Ishikawa (cell line): ENCODE data around the gene CALD1.

Experiments
- CEBPB ChIP-seq: IDR thresholded peaks from 2 replicates; pipeline ENCODE4 v1.6.1; 2012
- CREB1 ChIP-seq: IDR thresholded peaks from 2 replicates; pipeline ENCODE4 v1.6.1; 2012; ENCODE audit warnings: low read depth
- EGR1 ChIP-seq: IDR thresholded peaks from 2 replicates; pipeline ENCODE4 v1.6.1; 2012
- EP300 ChIP-seq: IDR thresholded peaks from 2 replicates; pipeline ENCODE4 v1.6.1; 2012; ENCODE audit warnings: borderline replicate concordance
- FOXM1 ChIP-seq: IDR thresholded peaks from 2 replicates; pipeline ENCODE4 v1.6.1; 2012; ENCODE audit warnings: low read depth, borderline replicate concordance
- NFIC ChIP-seq: IDR thresholded peaks from 2 replicates; pipeline ENCODE4 v1.6.1; 2012
- RAD21 ChIP-seq: IDR thresholded peaks from 2 replicates; pipeline ENCODE4 v1.6.1; 2012; ENCODE audit warnings: low read depth
- REST ChIP-seq: IDR thresholded peaks from 2 replicates; pipeline ENCODE4 v1.6.1; 2012; ENCODE audit warnings: low read depth, mild to moderate bottlenecking
- TAF1 ChIP-seq: IDR thresholded peaks from 2 replicates; pipeline ENCODE4 v1.6.1; 2012; ENCODE audit warnings: low read depth, mild to moderate bottlenecking
- TCF12 ChIP-seq: IDR thresholded peaks from 2 replicates; pipeline ENCODE4 v1.6.1; 2012; ENCODE audit warnings: low read depth
- TEAD4 ChIP-seq: IDR thresholded peaks from 2 replicates; pipeline ENCODE4 v1.6.1; 2012
- USF1 ChIP-seq: IDR thresholded peaks from 2 replicates; pipeline ENCODE4 v1.6.1; 2012
- YY1 ChIP-seq: IDR thresholded peaks from 2 replicates; pipeline ENCODE4 v1.6.1; 2012; ENCODE audit warnings: low read depth
- ZBTB7A ChIP-seq: IDR thresholded peaks from 2 replicates; pipeline ENCODE4 v1.6.1; 2012; ENCODE audit warnings: low read depth
- TF ChIP-seq, protein P1 (sequence below): IDR thresholded peaks from 2 replicates; pipeline ENCODE4 v1.6.1; 2012

The CALD1 gene

GRCh38 chr7:134778941-134779740 lies at the start of gene CALD1:
Gene CALD1, plus strand, starts transcription at chr7:134779634. Its CDS starts 88,100 bp downstream, at chr7:134867734.
- TF ChIP-seq YY1 (peak; percentile 57), CEBPB (peak; percentile 50; the same call in 1 of the 2 replicates), TEAD4 (peak; percentile 96), REST (no peak), TAF1 (peak; percentile 66), EP300 (peak; percentile 92), FOXM1 (peak; percentile 89), CREB1 (0 out of 2 replicates have a peak, but pooled peaks have one; percentile 28), ZBTB7A (no peak), EGR1 (no peak), TCF12 (peak; percentile 84), NFIC (peak; percentile 81), RAD21 (no peak), USF1 (0 out of 2 replicates have a peak, but pooled peaks have one; percentile 8)
- TF ChIP-seq, protein P1, sequence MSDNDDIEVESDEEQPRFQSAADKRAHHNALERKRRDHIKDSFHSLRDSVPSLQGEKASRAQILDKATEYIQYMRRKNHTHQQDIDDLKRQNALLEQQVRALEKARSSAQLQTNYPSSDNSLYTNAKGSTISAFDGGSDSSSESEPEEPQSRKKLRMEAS, result peak; percentile 82

GRCh38 chr7:134729895-134730294 lies 49.5 kb upstream of the CALD1 start:
- TF ChIP-seq EP300 (no peak), EGR1 (no peak), TCF12 (no peak), NFIC (no peak), CEBPB (no peak), USF1 (no peak), ZBTB7A (no peak)

DNA sequence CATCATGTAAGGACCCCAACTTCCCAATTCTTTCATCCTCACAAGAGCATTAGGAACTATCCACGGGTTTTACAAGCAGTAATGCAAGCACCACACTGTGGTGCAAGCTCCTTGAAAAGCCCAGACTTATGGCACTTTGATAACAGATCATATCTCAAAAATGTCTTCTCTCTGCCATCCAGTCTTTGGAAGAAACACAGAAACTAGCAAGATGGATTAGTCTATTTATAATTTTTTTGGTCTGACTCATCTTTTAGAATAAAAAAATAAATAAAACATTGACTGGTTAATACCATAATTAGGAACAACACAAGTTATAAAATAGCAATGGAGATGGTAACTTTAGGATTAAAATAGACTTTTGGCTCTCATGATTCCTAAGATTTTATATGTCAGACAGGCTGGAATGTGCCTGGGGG lies 49.0 kb upstream of the CALD1 start:
- no peak for TF ChIP-seq REST
- TF ChIP-seq, protein P1, result no peak
- TF ChIP-seq EGR1, result no peak
- no peak for TF ChIP-seq YY1
- TF ChIP-seq RAD21, result no peak
- TF ChIP-seq CEBPB, result no peak
- no peak for TF ChIP-seq ZBTB7A
- TF ChIP-seq FOXM1, result no peak
- no peak for TF ChIP-seq TEAD4
- no peak for TF ChIP-seq CREB1
- no peak for TF ChIP-seq USF1
- no peak for TF ChIP-seq NFIC
- TF ChIP-seq TAF1, result no peak

DNA sequence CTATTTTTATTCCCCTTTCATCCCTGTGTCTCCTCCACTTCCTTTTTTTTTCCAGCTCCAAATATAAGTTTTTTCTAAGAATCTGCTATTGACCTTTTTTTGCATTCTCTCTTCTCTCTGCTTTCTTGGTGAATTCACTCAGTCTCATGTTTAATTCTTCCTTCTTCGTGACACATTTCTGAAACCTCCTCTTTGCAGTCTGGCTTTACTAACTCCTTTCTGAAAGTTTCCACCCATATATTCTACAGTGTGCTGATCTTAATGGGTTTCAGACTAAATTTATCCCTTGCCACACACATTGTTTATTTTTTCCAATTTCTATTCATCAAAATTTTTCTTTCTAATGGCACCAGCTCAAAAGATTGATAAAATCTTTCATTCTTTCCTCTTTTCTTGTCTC lies 47.8 kb upstream of the CALD1 start:
- TF ChIP-seq, protein P1, result no peak
- TF ChIP-seq ZBTB7A, result no peak
- TF ChIP-seq NFIC, result no peak
- no peak for TF ChIP-seq TAF1
- TF ChIP-seq FOXM1, result no peak
- no peak for TF ChIP-seq REST
- no peak for TF ChIP-seq USF1
- no peak for TF ChIP-seq RAD21
- no peak for TF ChIP-seq CREB1
- no peak for TF ChIP-seq TCF12
- no peak for TF ChIP-seq EGR1
- no peak for TF ChIP-seq YY1
- no peak for TF ChIP-seq TEAD4
- no peak for TF ChIP-seq CEBPB
- no peak for TF ChIP-seq EP300
